Measurements from ENCODE around the gene NFAT5.

NFAT5 gene

DNA sequence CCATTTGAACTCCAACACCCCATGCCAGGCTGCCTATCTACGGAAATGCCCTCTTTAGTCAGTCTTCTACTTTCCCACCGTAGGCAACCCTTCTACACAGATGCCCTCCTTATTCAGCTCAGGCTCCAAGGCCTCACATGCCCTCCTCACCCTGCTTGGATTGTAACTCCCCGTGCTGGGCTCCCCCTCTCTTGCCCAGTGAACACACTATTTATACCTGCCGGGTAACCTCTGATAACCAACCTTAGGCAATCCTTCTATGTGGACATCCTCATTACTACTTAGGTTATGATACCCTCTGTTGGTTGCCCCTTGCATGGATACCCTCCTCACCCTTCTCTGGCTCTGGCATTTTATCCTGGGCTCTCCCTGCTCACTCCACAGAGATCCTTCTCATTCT is 50.3 kb downstream of the NFAT5 start:
- DNase-seq (ENCODE audit: low spot score) = no peak

DNA sequence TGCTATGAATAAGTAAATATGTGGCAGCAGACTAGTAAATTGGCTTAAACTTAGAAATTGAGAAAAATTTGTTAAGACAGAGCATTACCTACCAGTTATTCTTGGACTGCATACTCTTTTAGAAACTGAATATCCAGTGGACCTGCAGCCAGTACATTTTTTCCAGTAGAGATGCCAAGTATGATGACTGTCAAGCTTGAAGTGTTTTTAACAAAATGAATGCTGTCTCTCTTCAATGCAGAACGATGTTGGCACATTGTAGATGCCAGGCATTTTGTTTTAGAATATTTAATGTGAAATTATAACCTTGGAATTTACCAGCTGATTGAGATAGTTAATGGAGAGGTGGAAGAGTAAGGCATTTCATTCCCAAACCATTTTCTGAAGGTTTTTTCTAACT is 52.5 kb downstream of the NFAT5 start:
- TF ChIP-seq, protein P1, sequence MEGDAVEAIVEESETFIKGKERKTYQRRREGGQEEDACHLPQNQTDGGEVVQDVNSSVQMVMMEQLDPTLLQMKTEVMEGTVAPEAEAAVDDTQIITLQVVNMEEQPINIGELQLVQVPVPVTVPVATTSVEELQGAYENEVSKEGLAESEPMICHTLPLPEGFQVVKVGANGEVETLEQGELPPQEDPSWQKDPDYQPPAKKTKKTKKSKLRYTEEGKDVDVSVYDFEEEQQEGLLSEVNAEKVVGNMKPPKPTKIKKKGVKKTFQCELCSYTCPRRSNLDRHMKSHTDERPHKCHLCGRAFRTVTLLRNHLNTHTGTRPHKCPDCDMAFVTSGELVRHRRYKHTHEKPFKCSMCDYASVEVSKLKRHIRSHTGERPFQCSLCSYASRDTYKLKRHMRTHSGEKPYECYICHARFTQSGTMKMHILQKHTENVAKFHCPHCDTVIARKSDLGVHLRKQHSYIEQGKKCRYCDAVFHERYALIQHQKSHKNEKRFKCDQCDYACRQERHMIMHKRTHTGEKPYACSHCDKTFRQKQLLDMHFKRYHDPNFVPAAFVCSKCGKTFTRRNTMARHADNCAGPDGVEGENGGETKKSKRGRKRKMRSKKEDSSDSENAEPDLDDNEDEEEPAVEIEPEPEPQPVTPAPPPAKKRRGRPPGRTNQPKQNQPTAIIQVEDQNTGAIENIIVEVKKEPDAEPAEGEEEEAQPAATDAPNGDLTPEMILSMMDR (IDR thresholded peaks at IDR 0.05; ENCODE audit: extremely low read depth, missing control alignments) = no peak

More for the DNA sequence above, 50.3 kb downstream of the NFAT5 start:
- TF ChIP-seq, protein P1 (IDR thresholded peaks at IDR 0.05; ENCODE audit: extremely low read depth, missing control alignments) = no peak

DNA sequence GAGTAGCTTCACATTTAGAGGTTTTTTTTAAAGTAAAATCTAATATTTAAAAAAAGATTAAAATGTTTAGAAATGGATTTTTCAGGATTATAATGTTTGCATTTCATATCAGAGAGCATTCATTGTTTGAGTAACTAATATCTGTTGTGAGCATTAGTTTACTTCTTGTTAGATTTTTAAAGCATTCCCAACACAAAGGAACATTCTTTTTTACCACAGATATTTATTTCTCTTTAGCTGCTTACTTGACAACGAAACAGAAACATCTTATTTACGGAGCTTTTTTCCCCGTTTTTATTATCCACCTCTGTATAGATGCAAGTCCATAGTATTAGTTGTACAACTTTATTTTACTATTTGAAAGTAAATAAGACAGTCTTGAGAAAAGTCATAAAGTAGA is 53.0 kb downstream of the NFAT5 start:
- DNase-seq (ENCODE audit: low spot score) = no peak
- TF ChIP-seq, protein P1 (IDR thresholded peaks at IDR 0.05; ENCODE audit: extremely low read depth, missing control alignments) = no peak

More for the DNA sequence above, 52.5 kb downstream of the NFAT5 start:
- no peak for DNase-seq (ENCODE audit: low spot score)

DNA sequence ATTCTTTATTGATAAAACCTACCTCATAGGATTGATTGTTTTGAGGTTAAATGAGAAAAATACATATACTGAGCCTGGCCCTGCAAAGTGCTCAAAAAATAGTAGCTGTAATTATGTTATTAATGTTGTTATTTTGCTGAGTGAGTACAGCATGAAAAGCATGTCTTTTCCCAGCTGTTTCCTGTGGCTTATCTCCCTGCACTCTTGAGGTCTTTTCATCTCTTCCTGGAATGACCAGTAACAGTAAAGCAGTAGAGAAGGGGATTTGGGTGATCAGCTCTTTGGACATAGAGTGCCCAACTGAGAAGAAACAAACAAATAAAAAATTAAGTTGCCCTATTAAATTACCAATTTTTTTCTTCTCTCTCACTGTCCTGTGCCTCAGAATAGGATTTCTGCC is 53.7 kb downstream of the NFAT5 start:
- TF ChIP-seq, protein P1 (IDR thresholded peaks at IDR 0.05; ENCODE audit: extremely low read depth, missing control alignments) = no peak
- no peak for DNase-seq (ENCODE audit: low spot score)

DNA sequence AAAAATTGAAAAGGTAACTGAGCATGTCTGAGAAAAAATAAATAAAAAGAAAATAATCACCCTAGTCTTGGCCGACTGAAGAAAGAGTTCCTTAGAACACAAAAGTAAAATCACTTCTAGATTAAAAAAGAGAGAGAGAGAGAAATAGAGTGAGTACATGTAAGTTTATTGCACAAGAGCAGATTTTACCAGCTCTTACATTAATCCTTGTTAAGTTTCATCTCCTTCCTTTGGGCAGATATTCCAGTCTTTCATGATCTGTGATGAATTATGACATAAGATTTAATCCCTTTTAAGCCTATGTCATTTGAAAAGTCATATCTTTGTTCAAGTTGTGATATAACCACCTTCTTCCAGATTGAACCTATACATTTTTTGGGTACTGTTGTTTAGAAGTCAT is 54.8 kb downstream of the NFAT5 start:
- TF ChIP-seq, protein P1 (IDR thresholded peaks at IDR 0.05; ENCODE audit: extremely low read depth, missing control alignments) = no peak
- no peak for DNase-seq (ENCODE audit: low spot score)

DNA sequence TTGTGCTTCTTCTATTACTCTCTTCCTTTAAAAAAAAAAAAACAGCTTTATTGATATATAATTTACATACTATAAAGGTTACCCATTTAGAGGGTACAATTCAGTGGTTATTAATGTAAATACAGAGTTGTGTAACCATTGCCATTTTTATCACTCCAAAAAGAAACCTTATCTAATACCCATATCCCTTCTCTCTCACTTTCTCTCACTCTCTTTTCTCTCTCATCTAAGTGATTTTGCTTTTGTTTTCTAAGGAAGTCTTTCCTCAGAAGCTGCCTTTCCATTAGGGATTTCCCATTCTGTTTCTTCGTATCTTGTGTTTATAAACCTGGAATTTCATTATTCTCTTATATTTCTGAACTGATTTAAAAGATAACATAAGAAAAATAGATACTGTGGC is 55.5 kb downstream of the NFAT5 start:
- no peak for DNase-seq (ENCODE audit: low spot score)
- TF ChIP-seq, protein P1 (IDR thresholded peaks at IDR 0.05; ENCODE audit: extremely low read depth, missing control alignments) = no peak

DNA sequence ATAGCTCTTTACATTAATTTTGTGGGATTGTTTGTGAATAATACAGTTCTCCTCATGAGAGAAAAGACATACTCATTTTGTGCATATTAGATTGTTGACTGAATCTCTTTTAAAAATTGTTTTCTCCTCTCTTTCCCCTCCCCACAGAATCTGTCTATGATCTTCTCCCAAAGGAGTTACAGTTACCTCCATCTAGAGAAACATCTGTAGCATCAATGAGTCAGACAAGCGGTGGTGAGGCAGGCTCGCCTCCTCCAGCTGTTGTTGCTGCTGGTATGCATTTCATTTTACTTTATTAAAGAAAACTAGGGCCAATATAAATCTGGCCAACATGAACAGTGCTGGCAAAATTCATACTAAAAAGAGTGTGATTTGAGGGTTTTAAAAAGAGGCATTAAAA is 60.5 kb downstream of the NFAT5 start:
- DNase-seq (ENCODE audit: low spot score) = no peak
- TF ChIP-seq, protein P1 (IDR thresholded peaks at IDR 0.05; ENCODE audit: extremely low read depth, missing control alignments) = no peak
